HG03095 (cell line): ENCODE measurements around the gene TUT4.

Experiments used
- ATAC-seq: cut with Tn5 transposase; IDR thresholded peaks from one replicate; pipeline ENCODE4 v1.9.1; 2021; ENCODE audit warnings: moderate library complexity; ENCODE audit not compliant: unreplicated experiment

Gene TUT4

GRCh38 chr1:52413410-52413989 is 139.4 kb downstream of the TUT4 start:
- ATAC-seq = no peak

- no peak for ATAC-seq
Observed at GRCh38 chr1:52404975-52405338, 147.9 kb downstream of the TUT4 start.

- ATAC-seq = peak; percentile 84
Observed at GRCh38 chr1:52404116-52404974, 148.5 kb downstream of the TUT4 start, which contains the start of the genes ORC1 and PRPF38A. TSS of gene ORC1 (minus strand) at chr1:52404423. CDS start at chr1:52402223, 2,200 bp downstream. TSS of gene PRPF38A (plus strand) at chr1:52404602. CDS start at chr1:52404750, 148 bp downstream.

- peak; percentile 33 for ATAC-seq
Observed at GRCh38 chr1:52403566-52404115, 149.3 kb downstream of the TUT4 start.

- ATAC-seq = no peak
Observed at GRCh38 chr1:52402860-52403240, 150.0 kb downstream of the TUT4 start.

GRCh38 chr1:52400131-52400530 is 152.8 kb downstream of the TUT4 start:
- no peak for ATAC-seq

- no peak for ATAC-seq
Observed at GRCh38 chr1:52399629-52400028, 153.3 kb downstream of the TUT4 start.

GRCh38 chr1:52393174-52393573 is 159.7 kb downstream of the TUT4 start:
- ATAC-seq = no peak

- no peak for ATAC-seq
Observed at GRCh38 chr1:52386458-52386857, 166.4 kb downstream of the TUT4 start.

- no peak for ATAC-seq
Observed at GRCh38 chr1:52385376-52385775, 167.5 kb downstream of the TUT4 start.
